ENCODE measurements around the gene CACNA1G.

GRCh38 chr17:50586421-50587247 lies 26.1 kb downstream of the CACNA1G start:
- TF ChIP-seq CTCF (conservative IDR thresholded peaks at IDR 0.05; ENCODE audit: low read depth, low read length) (no peak), EZH2 (IDR thresholded peaks at IDR 0.05; ENCODE audit: low read length, unreplicated experiment) (no peak), EZH2phosphoT487 (IDR thresholded peaks at IDR 0.05; ENCODE audit: borderline replicate concordance, low read length) (no peak)

Data from PC-3 (cell line).